HEK293 (cell line): ENCODE measurements around the gene HS6ST3.

Experiments
- CTCF ChIA-PET: fragments of 350-600 bp; formaldehyde crosslinking; extraction: SDS; loops from one replicate; lab custom pipeline; 2021; ENCODE audit warnings: antibody characterized with exemption; lab: Yijun Ruan, JAX
- POLR2A ChIA-PET: fragments of 300-600 bp; formaldehyde crosslinking; extraction: SDS; loops from one replicate; lab custom pipeline; 2020; ENCODE audit warnings: antibody characterized with exemption, inconsistent platforms; lab: Yijun Ruan, JAX
- H3K27ac ChIP-seq: fragments of 200-500 bp; sonication (Bioruptor generic); 2 replicates; pipeline ENCODE4 v1.5.1; 2014; ENCODE audit warnings: low read depth, low read length, control low read depth, inconsistent platforms; ENCODE audit errors: extremely low read depth
- H3K36me3 ChIP-seq, 2 experiments: fragments of 200-500 bp in 1 of 2; sonication (Bioruptor generic) in 1 of 2; 1 replicate in 1 of 2; 2 replicates in 1 of 2; pipeline ENCODE4 v1.5.1; 2014 to 2017; ENCODE audit warnings: inconsistent platforms in 2 of 2, low read length in 2 of 2; ENCODE audit not compliant: control insufficient read depth in 2 of 2, insufficient read depth in 1 of 2
- H3K4me1 ChIP-seq: fragments of 200-500 bp; sonication (Bioruptor generic); 2 replicates; pipeline ENCODE4 v1.5.1; 2014; ENCODE audit warnings: mild to moderate bottlenecking, low read length, inconsistent platforms; ENCODE audit not compliant: control insufficient read depth, insufficient read depth
- H3K4me3 ChIP-seq: 2 replicates; pipeline ENCODE4 v1.5.1; 2011; ENCODE audit warnings: low read depth, mild to moderate bottlenecking, control low read depth, low read length, moderate library complexity
- H3K9me3 ChIP-seq: fragments of 200-500 bp; sonication (Bioruptor generic); 2 replicates; pipeline ENCODE4 v1.5.1; 2014; ENCODE audit warnings: low read depth, low read length, inconsistent platforms; ENCODE audit not compliant: control insufficient read depth, insufficient read depth
- PRDM1 ChIP-seq: fragments of 450-650 bp; formaldehyde crosslinking; IDR thresholded peaks from 2 replicates; pipeline ENCODE4; 2016; ENCODE audit warnings: missing biosample characterization, missing genetic modification characterization
- YY1 ChIP-seq: fragments of 450-650 bp; formaldehyde crosslinking; IDR thresholded peaks from 2 replicates; pipeline ENCODE4 v1.5.1; 2018; ENCODE audit warnings: missing biosample characterization, missing genetic modification characterization
- ZNF19 ChIP-seq: fragments of 450-650 bp; formaldehyde crosslinking; IDR thresholded peaks from 2 replicates; pipeline ENCODE4; 2016; ENCODE audit warnings: missing biosample characterization, missing genetic modification characterization, low read depth
- ZNF335 ChIP-seq: fragments of 450-650 bp; formaldehyde crosslinking; conservative IDR thresholded peaks from 2 replicates; pipeline ENCODE4 v1.5.1; 2016; ENCODE audit warnings: missing biosample characterization, missing genetic modification characterization
- ZNF426 ChIP-seq: fragments of 450-650 bp; formaldehyde crosslinking; IDR thresholded peaks from 2 replicates; pipeline ENCODE4 v1.5.1; 2017; ENCODE audit warnings: missing biosample characterization, missing genetic modification characterization, mild to moderate bottlenecking, inconsistent platforms, moderate library complexity
- ZNF433 ChIP-seq: fragments of 450-650 bp; formaldehyde crosslinking; IDR thresholded peaks from 2 replicates; pipeline ENCODE4 v1.5.1; 2016; ENCODE audit warnings: missing biosample characterization, missing genetic modification characterization, low read depth
- ZNF449 ChIP-seq: fragments of 450-650 bp; formaldehyde crosslinking; IDR thresholded peaks from 2 replicates; pipeline ENCODE4 v1.5.1; 2017; ENCODE audit warnings: missing biosample characterization, mild to moderate bottlenecking, missing genetic modification characterization, moderate library complexity
- ZNF510 ChIP-seq: fragments of 450-650 bp; formaldehyde crosslinking; IDR thresholded peaks from 2 replicates; pipeline ENCODE4 v1.5.1; 2018; ENCODE audit warnings: mild to moderate bottlenecking, missing genetic modification characterization, missing biosample characterization; ENCODE audit not compliant: insufficient replicate concordance
- ZNF664 ChIP-seq: fragments of 450-650 bp; formaldehyde crosslinking; IDR thresholded peaks from 2 replicates; pipeline ENCODE4 v1.5.1; 2016; ENCODE audit warnings: missing biosample characterization, missing genetic modification characterization
- ZNF747 ChIP-seq: fragments of 450-650 bp; formaldehyde crosslinking; IDR thresholded peaks from 2 replicates; pipeline ENCODE4 v1.5.1; 2016; ENCODE audit warnings: missing biosample characterization, missing genetic modification characterization
- TF ChIP-seq, protein P1 (sequence below): fragments of 450-650 bp; formaldehyde crosslinking; IDR thresholded peaks from 2 replicates; pipeline ENCODE4 v1.5.1; 2016; ENCODE audit warnings: missing biosample characterization, missing genetic modification characterization
- TF ChIP-seq, protein P2 (sequence below): fragments of 450-650 bp; formaldehyde crosslinking; IDR thresholded peaks from 2 replicates; pipeline ENCODE4 v1.5.1; 2016; ENCODE audit warnings: missing biosample characterization, missing genetic modification characterization
- TF ChIP-seq, protein P3 (sequence below): fragments of 450-650 bp; formaldehyde crosslinking; IDR thresholded peaks from 2 replicates; pipeline ENCODE4 v1.5.1; 2016; ENCODE audit warnings: missing biosample characterization, missing genetic modification characterization, borderline replicate concordance
- TF ChIP-seq, protein P4 (sequence below): fragments of 450-650 bp; formaldehyde crosslinking; IDR thresholded peaks from 2 replicates; pipeline ENCODE4 v1.5.1; 2016; ENCODE audit warnings: missing biosample characterization, missing genetic modification characterization

Gene HS6ST3

DNA sequence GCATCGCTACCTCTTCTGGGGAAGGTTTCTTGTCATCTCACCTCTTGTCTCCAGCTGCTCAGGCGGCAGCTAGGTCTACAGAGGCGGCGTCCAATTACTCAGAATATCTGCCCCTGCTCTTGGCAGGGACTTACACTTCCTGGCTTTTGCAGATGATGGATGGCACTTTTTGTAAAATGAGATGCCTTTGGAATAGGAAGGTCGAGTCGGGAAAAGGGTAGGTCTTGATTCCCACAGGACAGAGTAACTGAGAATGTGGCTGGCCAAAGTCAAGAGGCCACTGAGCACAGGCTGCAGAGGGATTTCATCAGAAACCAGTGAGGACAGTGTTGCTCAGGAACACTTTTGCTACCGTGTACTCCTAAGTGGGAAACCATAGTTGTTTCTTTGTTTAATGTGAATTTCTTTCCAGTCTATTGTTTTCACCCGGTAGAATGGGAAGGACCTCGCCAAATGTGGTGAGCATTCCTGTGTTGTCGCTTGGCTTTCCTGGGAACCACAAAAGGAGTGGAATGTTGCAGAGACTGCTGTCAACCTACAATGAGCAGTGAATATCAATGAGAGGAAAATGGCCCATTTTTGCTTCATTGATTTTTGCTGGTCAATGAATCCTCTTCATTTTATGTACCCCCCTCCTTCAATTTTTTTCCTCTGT, 383.7 kb downstream of the HS6ST3 start:
- Histone ChIP-seq H3K36me3 (no peaks in the 10 kb centered on the region), H3K4me3 (no peak overlapping the region), H3K9me3 (no peaks in the 10 kb centered on the region), H3K27ac (no peak overlapping the region), H3K4me1 (no peaks in the 10 kb centered on the region)
- ChIA-PET CTCF (no interaction called here), POLR2A (no interaction called here)
- TF ChIP-seq ZNF335 (no peak), YY1 (no peak)

- no peaks in the 10 kb centered on the region for H3K4me1 ChIP-seq
- CTCF ChIA-PET = no interaction called here
- no peaks in the 10 kb centered on the region for H3K36me3 ChIP-seq
- no peak overlapping the region for H3K4me3 ChIP-seq
- POLR2A ChIA-PET = no interaction called here
- TF ChIP-seq ZNF664 (tag by site-specific recombination) (no peak), YY1 (no peak), ZNF449 (tag by site-specific recombination) (no peak), ZNF433 (tag by site-specific recombination) (no peak), ZNF747 (tag by site-specific recombination) (no peak), ZNF510 (tag by site-specific recombination) (no peak), PRDM1 (tag by site-specific recombination) (no peak), ZNF426 (no peak), ZNF19 (tag by site-specific recombination) (no peak)
- TF ChIP-seq, protein P1, sequence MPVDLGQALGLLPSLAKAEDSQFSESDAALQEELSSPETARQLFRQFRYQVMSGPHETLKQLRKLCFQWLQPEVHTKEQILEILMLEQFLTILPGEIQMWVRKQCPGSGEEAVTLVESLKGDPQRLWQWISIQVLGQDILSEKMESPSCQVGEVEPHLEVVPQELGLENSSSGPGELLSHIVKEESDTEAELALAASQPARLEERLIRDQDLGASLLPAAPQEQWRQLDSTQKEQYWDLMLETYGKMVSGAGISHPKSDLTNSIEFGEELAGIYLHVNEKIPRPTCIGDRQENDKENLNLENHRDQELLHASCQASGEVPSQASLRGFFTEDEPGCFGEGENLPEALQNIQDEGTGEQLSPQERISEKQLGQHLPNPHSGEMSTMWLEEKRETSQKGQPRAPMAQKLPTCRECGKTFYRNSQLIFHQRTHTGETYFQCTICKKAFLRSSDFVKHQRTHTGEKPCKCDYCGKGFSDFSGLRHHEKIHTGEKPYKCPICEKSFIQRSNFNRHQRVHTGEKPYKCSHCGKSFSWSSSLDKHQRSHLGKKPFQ (tag by site-specific recombination) = no peak
- TF ChIP-seq, protein P2, sequence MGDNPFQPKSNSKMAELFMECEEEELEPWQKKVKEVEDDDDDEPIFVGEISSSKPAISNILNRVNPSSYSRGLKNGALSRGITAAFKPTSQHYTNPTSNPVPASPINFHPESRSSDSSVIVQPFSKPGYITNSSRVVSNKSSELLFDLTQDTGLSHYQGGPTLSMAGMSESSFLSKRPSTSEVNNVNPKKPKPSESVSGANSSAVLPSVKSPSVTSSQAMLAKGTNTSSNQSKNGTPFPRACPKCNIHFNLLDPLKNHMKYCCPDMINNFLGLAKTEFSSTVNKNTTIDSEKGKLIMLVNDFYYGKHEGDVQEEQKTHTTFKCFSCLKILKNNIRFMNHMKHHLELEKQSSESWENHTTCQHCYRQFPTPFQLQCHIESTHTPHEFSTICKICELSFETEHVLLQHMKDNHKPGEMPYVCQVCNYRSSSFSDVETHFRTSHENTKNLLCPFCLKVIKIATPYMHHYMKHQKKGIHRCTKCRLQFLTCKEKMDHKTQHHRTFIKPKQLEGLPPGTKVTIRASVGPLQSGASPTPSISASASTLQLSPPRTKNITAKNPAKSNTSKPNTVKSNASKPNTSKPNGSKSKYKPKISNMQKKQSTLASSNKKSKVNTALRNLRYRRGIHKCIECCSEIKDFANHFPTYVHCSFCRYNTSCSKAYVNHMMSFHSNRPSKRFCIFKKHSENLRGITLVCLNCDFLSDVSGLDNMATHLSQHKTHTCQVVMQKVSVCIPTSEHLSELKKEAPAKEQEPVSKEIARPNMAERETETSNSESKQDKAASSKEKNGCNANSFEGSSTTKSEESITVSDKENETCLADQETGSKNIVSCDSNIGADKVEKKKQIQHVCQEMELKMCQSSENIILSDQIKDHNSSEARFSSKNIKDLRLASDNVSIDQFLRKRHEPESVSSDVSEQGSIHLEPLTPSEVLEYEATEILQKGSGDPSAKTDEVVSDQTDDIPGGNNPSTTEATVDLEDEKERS (tag by site-specific recombination) = no peak
- TF ChIP-seq, protein P3, sequence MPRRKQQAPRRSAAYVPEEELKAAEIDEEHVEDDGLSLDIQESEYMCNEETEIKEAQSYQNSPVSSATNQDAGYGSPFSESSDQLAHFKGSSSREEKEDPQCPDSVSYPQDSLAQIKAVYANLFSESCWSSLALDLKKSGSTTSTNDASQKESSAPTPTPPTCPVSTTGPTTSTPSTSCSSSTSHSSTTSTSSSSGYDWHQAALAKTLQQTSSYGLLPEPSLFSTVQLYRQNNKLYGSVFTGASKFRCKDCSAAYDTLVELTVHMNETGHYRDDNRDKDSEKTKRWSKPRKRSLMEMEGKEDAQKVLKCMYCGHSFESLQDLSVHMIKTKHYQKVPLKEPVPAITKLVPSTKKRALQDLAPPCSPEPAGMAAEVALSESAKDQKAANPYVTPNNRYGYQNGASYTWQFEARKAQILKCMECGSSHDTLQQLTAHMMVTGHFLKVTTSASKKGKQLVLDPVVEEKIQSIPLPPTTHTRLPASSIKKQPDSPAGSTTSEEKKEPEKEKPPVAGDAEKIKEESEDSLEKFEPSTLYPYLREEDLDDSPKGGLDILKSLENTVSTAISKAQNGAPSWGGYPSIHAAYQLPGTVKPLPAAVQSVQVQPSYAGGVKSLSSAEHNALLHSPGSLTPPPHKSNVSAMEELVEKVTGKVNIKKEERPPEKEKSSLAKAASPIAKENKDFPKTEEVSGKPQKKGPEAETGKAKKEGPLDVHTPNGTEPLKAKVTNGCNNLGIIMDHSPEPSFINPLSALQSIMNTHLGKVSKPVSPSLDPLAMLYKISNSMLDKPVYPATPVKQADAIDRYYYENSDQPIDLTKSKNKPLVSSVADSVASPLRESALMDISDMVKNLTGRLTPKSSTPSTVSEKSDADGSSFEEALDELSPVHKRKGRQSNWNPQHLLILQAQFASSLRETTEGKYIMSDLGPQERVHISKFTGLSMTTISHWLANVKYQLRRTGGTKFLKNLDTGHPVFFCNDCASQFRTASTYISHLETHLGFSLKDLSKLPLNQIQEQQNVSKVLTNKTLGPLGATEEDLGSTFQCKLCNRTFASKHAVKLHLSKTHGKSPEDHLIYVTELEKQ (tag by site-specific recombination) = no peak
- TF ChIP-seq, protein P4, sequence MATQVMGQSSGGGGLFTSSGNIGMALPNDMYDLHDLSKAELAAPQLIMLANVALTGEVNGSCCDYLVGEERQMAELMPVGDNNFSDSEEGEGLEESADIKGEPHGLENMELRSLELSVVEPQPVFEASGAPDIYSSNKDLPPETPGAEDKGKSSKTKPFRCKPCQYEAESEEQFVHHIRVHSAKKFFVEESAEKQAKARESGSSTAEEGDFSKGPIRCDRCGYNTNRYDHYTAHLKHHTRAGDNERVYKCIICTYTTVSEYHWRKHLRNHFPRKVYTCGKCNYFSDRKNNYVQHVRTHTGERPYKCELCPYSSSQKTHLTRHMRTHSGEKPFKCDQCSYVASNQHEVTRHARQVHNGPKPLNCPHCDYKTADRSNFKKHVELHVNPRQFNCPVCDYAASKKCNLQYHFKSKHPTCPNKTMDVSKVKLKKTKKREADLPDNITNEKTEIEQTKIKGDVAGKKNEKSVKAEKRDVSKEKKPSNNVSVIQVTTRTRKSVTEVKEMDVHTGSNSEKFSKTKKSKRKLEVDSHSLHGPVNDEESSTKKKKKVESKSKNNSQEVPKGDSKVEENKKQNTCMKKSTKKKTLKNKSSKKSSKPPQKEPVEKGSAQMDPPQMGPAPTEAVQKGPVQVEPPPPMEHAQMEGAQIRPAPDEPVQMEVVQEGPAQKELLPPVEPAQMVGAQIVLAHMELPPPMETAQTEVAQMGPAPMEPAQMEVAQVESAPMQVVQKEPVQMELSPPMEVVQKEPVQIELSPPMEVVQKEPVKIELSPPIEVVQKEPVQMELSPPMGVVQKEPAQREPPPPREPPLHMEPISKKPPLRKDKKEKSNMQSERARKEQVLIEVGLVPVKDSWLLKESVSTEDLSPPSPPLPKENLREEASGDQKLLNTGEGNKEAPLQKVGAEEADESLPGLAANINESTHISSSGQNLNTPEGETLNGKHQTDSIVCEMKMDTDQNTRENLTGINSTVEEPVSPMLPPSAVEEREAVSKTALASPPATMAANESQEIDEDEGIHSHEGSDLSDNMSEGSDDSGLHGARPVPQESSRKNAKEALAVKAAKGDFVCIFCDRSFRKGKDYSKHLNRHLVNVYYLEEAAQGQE (tag by site-specific recombination) = no peak
- H3K9me3 ChIP-seq = no peaks in the 10 kb centered on the region
- no peak overlapping the region for H3K27ac ChIP-seq
Observed at GRCh38 chr13:96474181-96474557, 384.3 kb downstream of the HS6ST3 start.
